GM19043 (cell line): Measurements from ENCODE around the gene GSKIP.

ENCODE experiments used
- ATAC-seq: cut with Tn5 transposase; IDR thresholded peaks from one replicate; pipeline ENCODE4 v1.9.1; 2021; ENCODE audit warnings: low read depth; ENCODE audit not compliant: unreplicated experiment

Gene GSKIP

DNA sequence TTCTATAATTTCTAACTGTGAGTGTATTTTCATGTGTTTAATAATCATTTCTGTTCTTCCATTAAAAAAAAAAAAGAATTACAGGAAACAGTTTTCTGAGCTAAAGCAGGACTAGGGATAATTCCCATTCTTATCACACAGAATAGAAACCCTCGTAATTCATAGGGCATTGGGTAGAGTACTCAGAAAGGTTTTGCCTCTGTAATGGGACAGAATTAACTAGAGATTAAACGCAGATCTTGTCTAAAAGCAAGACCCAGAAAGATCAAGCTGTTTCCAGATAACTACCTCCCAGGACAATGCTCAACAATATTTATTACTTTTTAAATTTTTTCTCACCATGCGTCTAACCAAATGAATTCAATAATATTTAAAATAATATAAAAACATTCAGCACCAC lies 10.2 kb downstream of the GSKIP start:
- no peak for ATAC-seq

DNA sequence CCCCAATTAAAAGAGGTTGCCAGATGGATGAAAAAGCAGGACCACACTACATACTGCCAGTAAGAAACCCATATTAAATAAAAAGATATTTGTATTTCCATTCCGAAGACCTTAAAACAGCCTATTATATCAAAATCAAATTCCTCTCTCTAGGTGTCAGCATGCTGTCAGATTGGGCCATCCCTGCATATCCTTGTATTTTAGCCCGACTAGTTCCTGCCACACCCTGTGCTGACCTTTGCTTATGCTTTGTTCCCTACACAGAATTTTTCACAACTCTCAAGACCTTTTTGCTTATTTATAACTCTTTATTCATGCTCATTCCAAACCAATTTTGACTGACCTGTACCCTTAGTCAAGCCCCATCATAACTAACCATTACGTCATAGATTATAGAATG lies 12.8 kb downstream of the GSKIP start:
- no peak for ATAC-seq

- ATAC-seq, result peak; percentile 85
These were observed 17.4 kb downstream of the GSKIP start for GRCh38 chr14:96380735-96381134.

DNA sequence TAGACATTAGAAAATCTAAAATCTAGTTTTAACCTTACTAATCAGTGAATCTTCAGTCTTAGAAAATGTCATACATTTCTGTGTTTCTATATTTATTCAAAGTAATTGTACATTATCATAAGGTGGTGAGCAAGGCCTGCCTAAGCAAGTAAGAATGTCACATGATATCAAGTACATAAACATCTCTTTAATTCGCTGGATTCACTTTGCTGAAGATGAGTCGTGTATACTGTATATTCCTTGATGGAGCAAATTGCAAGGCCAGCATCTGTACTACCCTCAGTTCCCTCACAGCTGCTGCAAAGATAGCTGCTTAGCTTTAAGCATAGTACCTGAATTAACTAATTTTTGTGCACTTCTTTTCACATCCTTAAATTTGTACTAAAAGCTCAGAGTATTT lies 20.1 kb downstream of the GSKIP start:
- ATAC-seq, result no peak

- ATAC-seq, result no peak
These were observed 20.7 kb downstream of the GSKIP start for GRCh38 chr14:96384053-96384452.

DNA sequence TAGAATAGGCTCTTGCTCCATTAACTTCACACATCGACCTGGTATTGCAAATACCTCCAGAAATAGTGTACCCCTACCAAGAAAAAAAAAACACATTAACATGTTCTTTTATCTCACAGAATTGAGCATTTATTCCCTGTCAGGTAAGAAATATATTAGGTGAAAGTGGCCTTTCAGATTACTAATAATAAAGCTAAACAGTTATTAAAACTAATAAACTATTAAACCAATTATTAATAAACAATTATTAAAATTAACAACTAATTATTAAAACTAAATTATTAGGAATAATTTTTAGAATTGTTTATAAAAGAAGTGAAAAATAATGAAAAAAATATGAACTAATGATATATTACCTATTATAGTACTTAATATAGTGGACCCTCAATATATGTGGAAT lies 21.4 kb downstream of the GSKIP start:
- no peak for ATAC-seq

- no peak for ATAC-seq
These were observed 22.1 kb downstream of the GSKIP start for GRCh38 chr14:96385385-96385784.

GRCh38 chr14:96390965-96391292 lies 27.6 kb downstream of the GSKIP start:
- no peak for ATAC-seq

- ATAC-seq, result peak; percentile 76
These were observed 28.2 kb downstream of the GSKIP start for GRCh38 chr14:96391293-96392118.

- no peak for ATAC-seq
These were observed 29.9 kb downstream of the GSKIP start for GRCh38 chr14:96393071-96393691.

DNA sequence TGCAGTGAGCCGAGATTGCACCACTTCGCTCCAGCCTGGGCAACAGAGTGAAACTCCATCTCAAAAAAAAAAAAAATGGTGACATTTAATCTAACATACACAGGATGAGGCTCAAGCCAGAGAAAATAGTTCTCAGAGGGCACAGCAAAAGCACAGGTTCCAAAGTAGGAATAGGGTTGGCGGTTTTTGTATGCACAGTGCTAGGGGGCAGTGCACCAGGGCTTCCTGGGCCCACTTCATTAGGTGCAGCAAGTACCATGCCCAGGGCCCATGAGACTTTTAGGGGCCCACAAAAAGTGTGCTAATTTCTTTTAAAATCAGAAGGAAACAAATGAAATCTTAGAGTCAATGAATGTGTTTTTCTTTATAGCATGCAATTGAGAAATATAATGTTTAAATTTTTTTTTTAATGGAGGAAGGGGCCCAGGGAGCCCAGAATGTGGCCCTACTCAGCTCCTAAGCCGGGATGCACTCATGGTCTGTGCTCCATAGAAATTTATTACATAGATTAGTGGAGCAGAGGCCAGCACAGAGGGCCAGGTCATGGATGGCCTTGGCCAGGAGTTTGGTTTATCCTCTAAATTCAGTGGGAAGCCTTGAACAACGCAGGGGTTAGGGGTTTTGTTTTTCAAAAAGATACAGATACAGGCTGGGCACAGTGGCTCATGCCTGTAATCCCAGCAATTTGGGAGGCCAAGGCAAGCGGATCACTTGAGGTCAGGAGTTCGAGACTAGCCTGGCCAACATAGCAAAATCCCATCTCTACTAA lies 30.9 kb downstream of the GSKIP start:
- no peak for ATAC-seq

GRCh38 chr14:96398432-96398831 lies 35.1 kb downstream of the GSKIP start:
- ATAC-seq, result no peak

DNA sequence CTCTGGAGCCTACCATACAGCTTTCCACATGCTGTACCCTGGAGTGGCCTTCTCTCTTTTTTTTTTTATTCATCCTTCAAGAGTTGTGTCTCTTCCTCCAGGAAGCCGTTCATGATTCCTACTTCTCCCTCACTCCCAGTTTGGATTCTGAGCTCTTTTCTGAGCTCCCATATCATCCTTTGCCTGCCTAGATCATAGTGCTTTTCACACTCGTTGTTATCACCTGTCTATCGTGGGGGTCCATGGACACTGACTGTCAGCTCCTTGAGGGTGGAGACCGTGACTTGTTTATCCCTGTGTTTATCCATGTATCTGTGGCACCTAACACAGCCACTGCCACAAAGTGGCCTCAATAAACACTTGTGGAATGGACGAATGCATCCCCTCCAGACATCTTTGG lies 35.6 kb downstream of the GSKIP start:
- ATAC-seq, result no peak

DNA sequence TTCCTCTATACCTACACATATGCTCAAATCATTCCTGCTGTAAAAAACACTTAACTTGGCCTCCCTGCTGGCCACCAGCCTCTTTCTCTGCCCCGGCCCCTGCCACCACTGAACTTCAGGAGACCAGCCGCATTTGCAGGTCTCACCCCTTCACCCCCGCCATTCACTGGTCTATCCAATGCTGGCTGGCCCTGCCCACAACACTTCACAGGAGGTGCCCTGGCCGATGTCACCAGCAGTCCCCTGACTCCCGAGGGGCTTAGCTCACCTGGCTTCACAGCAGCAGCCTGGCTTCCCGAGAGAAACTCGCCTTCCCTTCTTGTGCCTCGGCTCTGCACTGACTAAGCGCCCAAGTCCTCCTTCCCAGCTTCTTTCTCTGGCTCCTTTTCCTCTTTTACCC lies 36.1 kb downstream of the GSKIP start:
- no peak for ATAC-seq

GRCh38 chr14:96400495-96400894 lies 37.2 kb downstream of the GSKIP start:
- no peak for ATAC-seq

GRCh38 chr14:96403409-96403808 lies 40.1 kb downstream of the GSKIP start:
- ATAC-seq, result no peak

GRCh38 chr14:96405677-96406076 lies 42.4 kb downstream of the GSKIP start:
- no peak for ATAC-seq

DNA sequence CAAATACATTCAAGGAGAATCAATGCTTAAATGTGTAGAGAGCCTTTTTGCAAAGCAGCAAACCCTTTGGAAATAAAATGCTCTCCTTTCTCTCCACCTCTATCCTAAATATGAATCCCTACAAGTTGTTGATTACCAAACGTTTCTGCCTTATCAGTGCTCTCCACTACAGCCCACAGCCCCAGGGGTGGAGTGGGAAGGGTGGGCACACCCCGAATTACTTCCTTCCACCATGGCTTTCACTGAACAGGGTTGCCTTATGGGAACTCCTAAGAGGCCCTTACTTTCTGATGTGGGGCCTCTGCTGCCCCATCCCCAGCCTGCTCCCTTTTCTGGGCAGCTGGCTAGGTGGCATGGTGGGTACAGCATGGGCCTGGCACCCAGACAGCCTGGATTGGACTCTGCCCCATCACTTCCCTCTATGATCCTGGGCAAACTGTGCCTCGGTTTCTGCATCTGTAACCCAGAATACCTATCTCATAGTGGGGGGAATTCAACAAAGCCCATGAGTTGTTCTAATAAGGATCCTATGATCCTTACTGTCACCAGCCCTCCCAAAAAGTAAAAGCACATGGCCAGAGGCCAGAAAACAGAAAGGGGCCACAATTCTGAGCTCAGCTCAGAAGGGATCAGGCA lies 44.7 kb downstream of the GSKIP start:
- no peak for ATAC-seq

DNA sequence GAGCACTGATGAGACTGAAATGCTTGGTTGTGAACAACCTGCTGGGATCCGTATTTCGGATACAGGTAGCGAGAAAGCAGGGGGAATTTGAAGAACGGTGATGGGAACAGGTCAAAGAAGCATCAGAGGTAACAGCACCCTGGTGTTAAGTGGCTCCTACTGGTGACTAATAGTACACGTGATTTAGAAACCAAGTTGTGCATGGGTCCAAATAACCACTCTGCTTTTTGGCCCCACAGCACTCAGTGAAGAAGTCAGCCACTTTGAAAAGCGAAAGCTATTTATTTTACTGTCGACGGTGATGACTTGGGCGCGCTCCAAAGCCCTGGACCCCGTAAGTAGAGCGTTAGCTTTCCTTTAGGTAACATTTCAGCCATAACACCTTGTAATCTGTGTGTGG lies 45.3 kb downstream of the GSKIP start:
- ATAC-seq, result no peak

GRCh38 chr14:96409701-96410100 lies 46.4 kb downstream of the GSKIP start:
- no peak for ATAC-seq

- no peak for ATAC-seq
These were observed 46.8 kb downstream of the GSKIP start for GRCh38 chr14:96410119-96410518.
